ENCODE measurements around the gene FOXK2. TPM values are rescaled to one million over a fixed set of nuclear protein-coding genes. Genes with fewer than 3 reads are reported as not detected.

The FOXK2 gene
- total RNA-seq, 4 donors from 2014 or later = 40.4 to 76.7 (median 52.4) TPM

DNA sequence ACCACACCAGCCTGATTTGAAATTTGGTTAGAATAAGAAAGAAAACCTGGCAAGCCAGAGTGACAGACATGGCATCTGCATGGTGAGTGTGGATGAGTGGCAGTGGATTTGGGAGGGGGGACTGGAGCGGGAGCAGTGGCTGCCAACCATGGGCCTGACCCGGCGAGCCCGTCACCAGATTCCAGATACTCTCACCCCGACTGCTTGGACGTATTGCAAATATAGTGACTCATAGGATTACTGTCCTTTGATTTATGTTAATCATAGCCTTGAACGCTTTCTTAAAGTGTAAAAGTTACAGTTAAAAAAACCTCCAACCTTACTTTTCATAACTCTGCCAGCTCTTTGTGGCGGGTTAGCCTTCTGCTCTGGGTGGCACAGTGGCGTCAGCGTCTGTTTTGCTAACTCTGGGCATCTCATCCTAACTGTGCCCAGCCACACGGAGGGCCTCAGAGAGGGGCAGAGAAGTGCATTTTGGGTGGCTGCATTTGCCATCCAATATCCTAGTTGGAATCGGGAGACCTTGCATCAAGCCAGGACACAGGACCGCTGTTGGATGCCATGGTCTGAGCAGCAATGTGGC is 26.8 kb upstream of the FOXK2 start:
- intact Hi-C loops (cut with DNase I; ENCODE audit: low total_unique reads) = no loop called here
- DNase-seq (ENCODE audit: low spot score in 2 of 2) = no peak
- TF ChIP-seq CTCF (IDR thresholded peaks at IDR 0.05) (no peak), POLR2A (IDR thresholded peaks at IDR 0.05) (no peak)
- 35 to 36% methylated on average over 13 of the region's 13 CpGs for WGBS, 2 donors
- H3K4me3 ChIP-seq (ENCODE audit: low read depth, poor library complexity, severe bottlenecking) = no peak overlapping the region

GRCh38 chr17:82493226-82493781 is 26.2 kb upstream of the FOXK2 start:
- intact Hi-C loops (cut with DNase I; ENCODE audit: low total_unique reads) = no loop called here
- no peak for DNase-seq (ENCODE audit: low spot score in 2 of 2)
- TF ChIP-seq CTCF (IDR thresholded peaks at IDR 0.05) (no peak), POLR2A (IDR thresholded peaks at IDR 0.05) (no peak)
- 58% methylated on average over 12 of the region's 12 CpGs for WGBS, 2 donors
- no peak overlapping the region for H3K4me3 ChIP-seq (ENCODE audit: low read depth, poor library complexity, severe bottlenecking)

- TF ChIP-seq POLR2A (IDR thresholded peaks at IDR 0.05) (no peak), CTCF (IDR thresholded peaks at IDR 0.05) (peak in 1 of 3 donors; percentile 96)
- DNase-seq (ENCODE audit: low spot score in 2 of 2) = peak; percentile 88 to 97
- no peak overlapping the region for H3K4me3 ChIP-seq (ENCODE audit: low read depth, poor library complexity, severe bottlenecking)
- WGBS, 2 donors = 22 to 23% methylated on average over 17 of the region's 17 CpGs
- intact Hi-C loops (cut with DNase I; ENCODE audit: low total_unique reads) = no loop called here
These were observed 25.1 kb upstream of the FOXK2 start for GRCh38 chr17:82494236-82495055.

GRCh38 chr17:82495844-82496528 is 23.5 kb upstream of the FOXK2 start:
- peak in 1 of 2 donors; percentile 70 for DNase-seq (ENCODE audit: low spot score in 2 of 2)
- WGBS, 2 donors = 33 to 38% methylated on average over 10 to 11 of the region's 12 CpGs
- H3K4me3 ChIP-seq (ENCODE audit: low read depth, poor library complexity, severe bottlenecking) = no peak overlapping the region
- no peak for TF ChIP-seq CTCF (IDR thresholded peaks at IDR 0.05)
- no peak for TF ChIP-seq POLR2A (IDR thresholded peaks at IDR 0.05)
- intact Hi-C loops (cut with DNase I; ENCODE audit: low total_unique reads) = no loop called here

GRCh38 chr17:82496529-82497434 is 22.8 kb upstream of the FOXK2 start:
- WGBS, 2 donors = 7 to 9% methylated on average over 34 to 70 of the region's 83 CpGs
- peak overlapping the region; percentile 24 for H3K4me3 ChIP-seq (ENCODE audit: low read depth, poor library complexity, severe bottlenecking)
- peak; percentile 94 to 100 for DNase-seq (ENCODE audit: low spot score in 2 of 2)
- no peak for TF ChIP-seq CTCF (IDR thresholded peaks at IDR 0.05)
- TF ChIP-seq POLR2A (IDR thresholded peaks at IDR 0.05) = no peak
- intact Hi-C loops (cut with DNase I; ENCODE audit: low total_unique reads) = no loop called here
